ENCODE measurements around the gene GPT2.

Gene GPT2

GRCh38 chr16:46897471-46897870 is 13.3 kb downstream of the GPT2 start:
- no peak for DNase-seq

- no peak for DNase-seq
Observed at GRCh38 chr16:46898006-46898405, 13.8 kb downstream of the GPT2 start.

- no peak for DNase-seq
Observed at GRCh38 chr16:46899443-46900143, 15.4 kb downstream of the GPT2 start.

- DNase-seq: no peak
Observed at GRCh38 chr16:46900455-46901235, 16.5 kb downstream of the GPT2 start.

DNA sequence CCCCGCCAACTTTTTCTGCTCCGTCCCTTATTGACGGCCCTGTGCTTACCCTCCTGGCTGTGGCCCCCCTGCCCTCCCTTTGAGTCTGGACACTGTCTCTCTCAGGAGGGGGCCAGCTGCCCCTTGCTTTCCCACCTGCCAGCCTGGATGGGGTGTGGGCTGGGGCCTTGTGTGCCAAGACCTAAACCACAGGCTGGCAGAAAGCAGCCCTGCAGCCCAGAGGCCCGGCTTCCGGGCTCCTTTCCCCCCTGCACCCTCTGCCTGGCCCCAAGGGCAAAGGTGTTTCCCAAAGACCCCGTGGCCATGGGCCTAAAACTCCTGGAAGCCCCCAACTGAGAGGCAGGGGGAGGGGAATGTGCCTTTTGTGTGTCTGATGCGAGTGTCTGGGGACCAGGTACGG is 17.5 kb downstream of the GPT2 start:
- DNase-seq: no peak

DNA sequence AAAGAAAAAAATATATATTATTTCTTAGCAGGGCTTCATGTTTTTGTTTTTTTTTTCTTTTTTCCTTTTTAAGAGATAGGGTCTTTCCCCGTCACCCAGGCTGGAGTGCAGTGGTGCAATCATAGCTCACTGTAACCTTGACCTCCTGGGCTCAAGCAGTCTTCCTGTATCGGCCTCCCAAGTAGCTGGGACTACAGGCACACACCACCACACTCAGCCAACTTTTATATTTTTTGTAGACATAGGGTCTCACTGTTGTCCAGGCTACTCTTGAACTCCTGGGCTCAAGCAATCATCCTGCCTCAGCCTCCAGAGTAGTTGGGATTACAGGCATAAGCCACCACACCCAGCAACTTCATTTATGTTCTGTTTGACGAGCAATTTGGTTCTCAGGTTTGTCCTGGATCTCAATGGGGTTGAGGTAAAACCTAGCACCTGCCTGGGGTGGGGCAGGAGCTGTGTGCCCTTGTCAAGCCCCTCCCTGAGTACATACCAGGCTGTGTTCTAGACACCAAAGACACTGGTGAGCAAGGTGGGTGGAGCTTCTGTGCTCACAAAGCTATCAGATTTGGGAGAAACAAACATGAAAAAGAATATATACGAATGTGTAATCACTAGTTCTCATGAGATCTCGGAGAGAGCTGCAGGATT is 19.2 kb downstream of the GPT2 start:
- no peak for DNase-seq

GRCh38 chr16:46904471-46904870 is 20.3 kb downstream of the GPT2 start:
- no peak for DNase-seq

DNA sequence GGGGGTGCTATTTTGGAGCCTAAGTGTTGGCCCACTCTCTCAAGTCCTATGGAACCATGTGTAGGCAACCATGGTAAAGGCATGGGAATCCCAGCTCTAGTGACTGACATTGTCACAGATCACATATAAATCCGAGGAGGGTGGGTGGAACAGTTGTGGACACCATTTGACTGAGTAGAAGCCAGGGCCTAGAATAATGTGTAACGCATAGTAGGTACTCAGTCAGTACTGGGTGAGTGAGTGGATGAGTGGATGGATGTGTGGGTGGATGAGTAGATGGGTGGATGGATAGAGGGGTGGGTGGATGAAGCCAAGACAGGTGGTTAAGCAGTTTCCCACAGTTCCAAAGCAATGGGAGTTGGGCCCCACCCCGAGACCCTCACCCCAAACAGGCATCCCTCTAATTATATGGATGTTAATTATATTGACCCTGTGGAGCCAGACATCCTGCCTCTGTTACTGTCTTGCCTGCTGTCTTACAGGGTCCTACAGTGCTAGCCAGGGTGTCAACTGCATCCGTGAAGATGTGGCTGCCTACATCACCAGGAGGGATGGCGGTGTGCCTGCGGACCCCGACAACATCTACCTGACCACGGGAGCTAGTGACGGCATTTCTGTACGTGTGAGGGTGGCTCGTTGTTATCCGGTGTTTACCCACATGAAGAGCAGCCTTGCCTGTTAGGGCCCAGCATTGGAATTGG is 22.3 kb downstream of the GPT2 start:
- no peak for DNase-seq

GRCh38 chr16:46907061-46907774 is 23.1 kb downstream of the GPT2 start:
- DNase-seq: no peak

DNA sequence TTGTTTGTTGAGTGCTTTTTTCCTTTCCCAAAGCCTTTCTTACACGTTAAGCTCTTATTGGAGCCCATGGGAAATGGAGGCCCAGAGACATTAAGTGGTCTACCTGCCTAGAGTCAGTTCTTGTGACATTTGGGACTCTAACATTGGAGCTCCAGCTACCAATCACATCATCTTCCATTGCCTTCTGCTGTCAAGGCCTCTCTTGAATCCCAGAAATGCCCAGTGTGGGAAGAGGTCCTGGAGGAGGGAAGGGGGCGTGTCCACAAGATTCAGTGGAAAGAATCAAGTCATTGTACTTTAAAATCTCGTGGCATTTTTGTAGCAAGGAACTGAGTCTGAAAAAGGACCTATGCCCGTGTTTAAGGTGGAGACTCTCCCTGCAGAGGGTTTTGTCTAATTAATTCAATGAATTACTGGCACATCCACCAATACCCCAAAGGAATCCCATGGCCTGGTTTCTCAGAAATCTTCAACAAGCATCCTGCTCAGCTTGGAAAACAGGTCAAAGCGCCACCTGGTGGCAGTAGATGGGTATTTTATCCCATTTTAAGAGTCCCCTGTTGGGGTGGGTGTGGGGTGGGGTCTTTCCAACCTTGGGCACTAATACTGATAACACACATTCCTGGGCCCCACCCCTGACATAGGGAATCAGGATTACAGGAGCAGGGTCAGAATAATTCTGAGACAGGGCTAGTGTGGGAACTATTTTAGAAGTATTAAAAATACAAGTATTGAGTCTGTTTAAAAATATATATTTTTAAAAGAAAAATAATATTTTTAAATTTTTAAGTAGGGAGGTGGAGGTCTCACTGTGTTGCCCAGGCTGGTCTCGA is 24.6 kb downstream of the GPT2 start:
- peak; percentile 44 for DNase-seq

DNA sequence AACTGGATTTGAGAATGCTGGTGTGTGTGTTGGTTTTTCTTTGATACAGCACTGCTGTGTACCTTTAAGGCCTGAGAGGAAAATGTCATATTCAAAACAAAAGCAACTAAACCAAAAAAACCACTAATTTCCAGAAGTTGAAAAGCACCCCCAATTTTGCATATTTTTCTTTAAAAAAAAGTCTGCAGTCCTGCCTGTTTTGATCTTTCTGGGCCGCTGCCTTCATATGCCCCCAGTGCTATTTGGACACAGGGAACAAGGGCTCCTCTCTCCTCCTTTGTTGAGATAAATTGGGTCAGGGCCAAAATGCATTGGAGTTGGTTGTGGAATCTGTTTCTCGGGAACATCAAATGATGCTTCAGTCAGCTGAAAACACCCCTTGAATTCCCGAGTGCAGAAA is 26.9 kb downstream of the GPT2 start:
- no peak for DNase-seq

GRCh38 chr16:46911650-46912049 is 27.5 kb downstream of the GPT2 start:
- no peak for DNase-seq

DNA sequence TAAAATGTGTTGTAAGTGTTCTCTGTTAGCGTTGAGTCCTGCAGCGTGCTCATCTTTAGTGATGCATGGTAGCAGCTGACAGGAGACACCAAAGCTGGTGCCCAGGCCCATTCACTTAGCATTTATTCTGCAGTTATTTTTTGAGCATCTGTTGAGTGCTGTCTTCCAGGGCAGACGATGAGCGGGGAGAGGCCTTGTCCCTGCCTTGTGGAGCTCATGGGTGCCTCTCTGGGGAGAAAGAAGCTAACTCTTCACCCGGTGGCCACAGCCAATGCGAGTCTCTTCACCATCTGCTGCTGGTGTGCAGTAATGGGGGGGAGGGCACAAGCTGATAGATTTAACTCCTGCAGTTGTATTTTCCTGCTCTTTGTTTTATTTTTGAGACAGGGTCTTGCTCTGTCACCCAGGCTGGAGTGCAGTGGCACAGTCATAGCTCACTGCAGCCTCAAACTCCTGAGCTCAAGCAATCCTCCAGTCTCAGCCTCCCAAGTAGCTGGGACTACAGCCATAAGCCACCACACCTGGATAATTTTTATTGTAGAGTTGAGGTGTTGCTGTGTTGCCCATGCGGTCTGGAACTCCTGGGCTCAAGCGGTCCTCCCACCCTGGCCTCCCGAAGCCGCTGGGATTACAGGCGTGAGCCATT is 30.5 kb downstream of the GPT2 start:
- DNase-seq: no peak

DNA sequence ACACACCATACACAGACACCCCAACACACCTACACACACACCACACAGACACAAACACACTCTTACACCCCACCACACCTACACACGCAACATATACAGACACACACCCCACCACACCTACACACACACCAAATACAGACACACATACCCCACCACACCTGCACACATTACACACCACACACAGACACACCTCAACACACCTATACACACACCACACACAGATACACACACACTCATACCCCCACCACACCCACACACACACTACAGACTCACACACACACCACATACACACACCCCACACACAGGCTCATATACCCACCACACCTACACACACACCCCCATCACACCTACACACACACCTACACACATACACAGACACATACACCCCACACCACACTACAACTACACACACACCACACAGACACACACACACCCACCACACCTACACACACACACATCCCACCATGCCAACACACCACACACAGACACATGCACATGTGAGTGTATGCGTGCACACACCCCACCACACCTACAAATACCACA is 31.4 kb downstream of the GPT2 start:
- no peak for DNase-seq

DNA sequence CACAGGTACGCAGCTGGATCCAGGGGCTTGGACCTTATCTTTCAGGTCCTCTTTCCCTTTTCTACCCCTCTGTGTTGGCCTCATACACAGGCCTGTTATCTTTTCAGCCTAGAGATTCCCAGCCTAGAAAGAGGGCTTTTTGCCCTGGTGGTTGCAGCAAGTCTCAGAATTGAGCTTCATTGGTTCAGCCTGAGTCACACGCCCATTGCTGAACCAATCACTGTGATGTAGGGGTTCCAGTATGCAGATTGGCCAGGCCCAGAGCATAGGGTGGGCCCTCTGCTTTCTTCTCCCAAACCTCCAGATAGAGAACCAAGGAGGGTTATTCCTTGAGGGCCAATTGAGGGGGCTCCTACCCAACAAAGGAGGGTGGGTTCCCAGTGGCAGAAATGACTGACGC is 32.8 kb downstream of the GPT2 start:
- DNase-seq: no peak

DNA sequence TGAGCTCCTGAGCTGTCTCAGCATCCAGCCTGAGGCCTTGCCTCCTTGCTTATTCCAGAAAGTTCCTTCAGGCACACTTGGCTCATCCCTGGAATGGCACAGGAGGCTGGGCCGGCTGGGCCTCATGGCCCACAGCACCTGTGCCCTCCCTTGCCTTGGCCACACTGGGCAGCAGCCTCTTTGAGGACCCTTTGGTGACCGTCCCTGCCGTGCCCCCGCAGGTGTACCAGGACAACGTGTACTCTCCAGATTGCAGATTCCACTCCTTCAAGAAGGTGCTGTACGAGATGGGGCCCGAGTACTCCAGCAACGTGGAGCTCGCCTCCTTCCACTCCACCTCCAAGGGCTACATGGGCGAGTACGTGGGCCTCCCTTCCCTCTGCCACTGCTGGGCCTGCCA is 34.2 kb downstream of the GPT2 start:
- no peak for DNase-seq

DNA sequence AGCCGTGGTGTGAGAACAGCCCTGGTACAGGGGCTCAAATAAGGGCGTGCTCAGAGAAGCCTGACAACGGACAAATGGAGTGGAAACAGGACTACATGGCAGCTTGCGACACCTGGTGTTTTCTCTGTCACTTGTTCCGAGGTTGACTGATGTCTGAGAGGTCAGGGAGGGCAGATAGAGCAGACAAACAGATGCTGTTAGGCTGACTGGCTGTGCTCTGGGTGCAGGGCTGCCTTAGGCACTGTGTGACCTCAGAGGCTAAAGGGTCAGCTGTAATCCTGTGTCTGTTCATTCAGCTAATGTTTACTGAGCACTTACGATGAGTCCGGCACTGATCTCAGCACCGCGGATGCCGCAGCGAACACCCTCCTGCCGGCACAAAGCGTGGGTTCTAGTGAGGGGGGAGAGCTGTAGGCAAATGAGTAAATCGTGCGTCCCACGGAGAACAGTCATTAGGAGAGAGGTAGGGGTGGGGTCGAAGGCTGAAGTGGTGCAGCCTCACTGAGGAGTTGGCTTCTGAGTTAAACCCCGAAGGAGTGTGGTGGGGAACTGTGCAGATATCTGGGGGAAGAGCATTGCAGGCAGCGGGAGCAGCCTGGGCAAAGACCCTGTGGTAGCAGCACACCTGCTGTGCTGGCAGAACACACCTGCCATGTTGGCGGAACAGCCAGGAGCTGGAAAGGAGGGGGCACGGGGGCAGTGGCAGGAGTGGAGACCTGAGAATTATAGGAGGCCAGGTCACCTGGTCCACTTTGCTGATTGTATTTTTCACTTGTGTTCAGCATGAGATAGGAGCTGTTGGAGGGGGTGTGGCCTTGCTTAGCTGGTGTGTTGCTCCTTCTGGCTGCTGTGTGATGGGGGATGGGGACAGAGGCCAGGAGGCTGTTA is 35.0 kb downstream of the GPT2 start:
- DNase-seq: peak; percentile 90

GRCh38 chr16:46920402-46921068 is 36.4 kb downstream of the GPT2 start:
- DNase-seq: no peak

DNA sequence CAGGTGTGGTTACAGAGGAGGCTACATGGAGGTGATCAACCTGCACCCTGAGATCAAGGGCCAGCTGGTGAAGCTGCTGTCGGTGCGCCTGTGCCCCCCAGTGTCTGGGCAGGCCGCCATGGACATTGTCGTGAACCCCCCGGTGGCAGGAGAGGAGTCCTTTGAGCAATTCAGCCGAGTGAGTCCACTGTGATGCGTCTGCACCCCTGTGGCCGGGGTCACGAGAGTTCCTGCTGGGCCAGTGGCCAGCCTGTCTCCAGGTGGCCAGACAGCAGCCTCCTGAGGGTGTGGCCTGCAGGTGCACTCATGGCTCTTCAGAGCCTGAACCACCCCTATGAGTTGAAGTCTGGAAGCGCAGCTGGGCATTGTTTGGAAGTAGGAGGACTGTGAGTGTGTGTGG is 38.1 kb downstream of the GPT2 start:
- peak; percentile 46 for DNase-seq
